ENCODE results near the gene LTA4H. TPM values are rescaled to one million over a fixed set of nuclear protein-coding genes. Genes with fewer than 3 reads are reported as not detected.

The LTA4H gene
- total RNA-seq, 2 experiments from 2014 or later: 50.7 to 52.1 TPM

- H3K9me3 Mint-ChIP-seq: no peaks in the 10 kb centered on the region
- no peak overlapping the region for H3K27ac Mint-ChIP-seq
- H3K27me3 Mint-ChIP-seq: no peaks in the 10 kb centered on the region
- CTCF ChIA-PET: no interaction called here
- POLR2A ChIA-PET: no interaction called here
- no peaks in the 10 kb centered on the region for H3K36me3 Mint-ChIP-seq (ENCODE audit: low read depth)
- H3K4me3 Mint-ChIP-seq: no peak overlapping the region
- no peak for DNase-seq
- H3K4me1 Mint-ChIP-seq: peaks cover 25% of the 10 kb centered on the region
Observed at GRCh38 chr12:96041181-96041580, 5.8 kb upstream of the LTA4H start.

DNA sequence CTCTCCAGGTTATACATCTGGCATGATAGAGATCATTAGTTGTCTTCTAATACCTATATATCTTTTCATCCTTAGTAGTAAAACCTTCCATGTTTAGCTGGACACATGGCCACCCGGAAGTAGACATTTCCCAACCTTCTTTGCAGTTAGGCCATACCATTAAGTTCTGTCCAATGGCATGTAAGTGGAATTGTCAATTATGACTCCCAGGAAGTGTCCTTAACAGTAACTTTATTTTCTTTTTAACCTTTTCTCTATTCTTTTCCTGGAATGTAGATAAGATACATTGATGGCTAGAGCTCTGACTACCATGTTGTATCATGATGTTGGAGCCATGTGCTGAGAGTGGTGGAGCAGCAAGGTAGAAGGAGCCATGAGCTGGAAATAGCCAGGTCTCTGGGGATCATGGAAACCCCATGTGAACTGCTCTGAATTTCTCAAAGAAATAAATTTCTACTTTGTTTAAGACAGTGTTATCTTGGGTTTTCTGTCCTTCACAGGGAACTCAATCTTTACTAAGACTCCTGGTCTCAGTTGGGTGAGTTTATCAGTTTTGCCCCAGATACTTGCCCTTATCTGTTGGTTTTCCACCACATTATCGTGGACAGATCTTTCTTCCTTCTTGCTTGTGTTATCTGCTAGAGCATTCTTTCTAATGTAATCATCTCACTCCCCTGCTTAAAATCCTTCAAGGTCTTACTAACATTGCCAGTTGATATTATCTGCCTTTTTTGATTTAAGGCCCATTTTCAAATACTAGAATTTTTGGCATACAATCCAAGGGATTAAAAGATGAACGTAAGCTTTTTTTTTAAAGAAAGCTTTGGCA is 5.1 kb upstream of the LTA4H start:
- H3K4me1 Mint-ChIP-seq: peaks cover 18% of the 10 kb centered on the region
- ChIA-PET CTCF (no interaction called here), POLR2A (no interaction called here)
- no peak overlapping the region for H3K27ac Mint-ChIP-seq
- no peak for DNase-seq
- no peaks in the 10 kb centered on the region for H3K9me3 Mint-ChIP-seq
- no peaks in the 10 kb centered on the region for H3K36me3 Mint-ChIP-seq (ENCODE audit: low read depth)
- no peak overlapping the region for H3K4me3 Mint-ChIP-seq
- no peaks in the 10 kb centered on the region for H3K27me3 Mint-ChIP-seq

- Mint-ChIP-seq H3K9me3 (no peaks in the 10 kb centered on the region), H3K27ac (no peak overlapping the region), H3K4me1 (peaks cover 10% of the 10 kb centered on the region), H3K4me3 (no peak overlapping the region), H3K36me3 (ENCODE audit: low read depth) (no peaks in the 10 kb centered on the region), H3K27me3 (no peaks in the 10 kb centered on the region)
- CTCF ChIA-PET: no interaction called here
- no peak for DNase-seq
- POLR2A ChIA-PET: no interaction called here
Observed at GRCh38 chr12:96039516-96039915, 4.1 kb upstream of the LTA4H start.

DNA sequence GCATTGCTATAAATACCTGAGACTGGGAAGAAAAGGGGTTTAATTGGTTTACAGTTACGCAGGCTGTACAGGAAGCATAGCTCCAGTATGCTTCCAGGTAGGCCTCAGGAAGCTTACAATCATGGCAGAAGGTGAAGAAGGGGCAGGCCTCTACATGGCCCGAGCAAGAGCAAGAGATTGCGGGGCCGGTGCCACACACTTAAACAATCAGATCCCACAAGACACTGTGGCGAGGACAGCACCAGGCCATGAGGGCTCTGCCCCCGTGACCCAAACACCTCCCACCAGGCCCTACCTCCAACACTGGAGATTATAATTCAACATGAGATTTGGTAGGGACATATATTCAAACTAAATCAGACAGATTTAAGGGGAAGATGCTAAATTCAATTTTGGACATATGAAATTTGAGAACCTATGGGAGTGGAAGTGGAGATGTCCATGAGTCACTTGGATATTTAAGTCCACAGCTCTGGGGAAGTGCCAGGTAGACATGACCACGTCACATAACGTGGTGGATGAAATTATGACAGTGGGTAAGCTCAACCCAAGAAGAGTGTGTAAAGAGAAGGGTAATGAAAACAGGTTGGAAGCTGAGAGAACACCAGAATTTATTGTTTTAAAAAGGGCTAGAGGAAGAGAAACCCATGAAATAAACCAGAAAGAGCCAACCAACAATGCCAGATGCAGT is 1.5 kb upstream of the LTA4H start:
- ChIA-PET POLR2A (interaction anchor here (1.5 to 1.7 kb wide), 2 partner anchors 11 to 363 kb away, joined by 7 to 15 read pairs; partner anchors contain the start of gene CDK17), CTCF (interaction anchor here (1.2 to 1.8 kb wide), 4 partner anchors 10 to 176 kb away, joined by 3 to 6 read pairs (median 5); no protein-coding TSS in a partner anchor)
- H3K9me3 Mint-ChIP-seq: no peaks in the 10 kb centered on the region
- no peak overlapping the region for H3K4me3 Mint-ChIP-seq
- H3K4me1 Mint-ChIP-seq: peaks cover 10% of the 10 kb centered on the region
- H3K36me3 Mint-ChIP-seq (ENCODE audit: low read depth): peaks cover 2% of the 10 kb centered on the region
- no peaks in the 10 kb centered on the region for H3K27me3 Mint-ChIP-seq
- DNase-seq: no peak
- no peak overlapping the region for H3K27ac Mint-ChIP-seq

DNA sequence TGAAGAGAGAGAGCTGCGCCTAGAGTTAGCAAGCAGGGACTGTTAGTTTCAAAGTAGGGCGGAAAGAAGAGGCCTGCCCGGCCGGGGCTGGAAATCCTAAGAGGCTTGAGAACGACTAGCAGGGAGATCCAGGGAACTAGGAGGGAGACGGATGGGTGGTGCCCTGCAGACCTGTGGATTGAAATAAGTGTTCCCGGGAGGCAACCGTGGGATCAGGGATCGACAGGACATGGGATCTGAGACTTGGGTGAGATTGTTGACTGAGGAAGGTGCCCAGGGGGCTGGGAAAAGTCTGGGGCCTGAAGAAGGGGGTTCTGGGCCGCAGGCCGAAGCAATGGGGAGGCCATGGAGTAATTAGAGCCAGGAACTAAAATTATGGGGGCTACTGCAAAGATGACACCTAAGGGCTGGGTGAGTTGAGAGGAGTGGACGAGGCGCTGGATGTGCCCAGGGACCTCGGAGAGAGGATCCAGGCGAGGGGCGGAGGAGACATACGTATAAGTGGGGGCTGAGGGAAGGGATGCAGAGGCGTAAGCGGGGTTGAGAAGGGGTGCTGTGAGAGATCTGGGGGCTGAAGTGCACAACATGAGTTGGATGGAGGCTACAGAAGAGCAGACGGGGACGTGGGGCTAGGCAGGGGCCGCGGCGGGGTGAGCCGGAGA is 635 bp downstream of the LTA4H start:
- Mint-ChIP-seq H3K27ac (no peak overlapping the region), H3K4me3 (no peak overlapping the region), H3K36me3 (ENCODE audit: low read depth) (peaks cover 10% of the 10 kb centered on the region), H3K27me3 (no peaks in the 10 kb centered on the region), H3K4me1 (peaks cover 14% of the 10 kb centered on the region), H3K9me3 (no peaks in the 10 kb centered on the region)
- ChIA-PET CTCF (interaction anchor here (1.3 to 1.8 kb wide), 3 partner anchors 32 to 482 kb away, joined by 4 to 6 read pairs (median 4); no protein-coding TSS in a partner anchor), POLR2A (interaction anchor here (1.0 to 1.7 kb wide), 4 partner anchors 15 to 365 kb away, joined by 3 to 15 read pairs (median 4); partner anchors contain the start of gene CDK17)
- peak; percentile 25 for DNase-seq

DNA sequence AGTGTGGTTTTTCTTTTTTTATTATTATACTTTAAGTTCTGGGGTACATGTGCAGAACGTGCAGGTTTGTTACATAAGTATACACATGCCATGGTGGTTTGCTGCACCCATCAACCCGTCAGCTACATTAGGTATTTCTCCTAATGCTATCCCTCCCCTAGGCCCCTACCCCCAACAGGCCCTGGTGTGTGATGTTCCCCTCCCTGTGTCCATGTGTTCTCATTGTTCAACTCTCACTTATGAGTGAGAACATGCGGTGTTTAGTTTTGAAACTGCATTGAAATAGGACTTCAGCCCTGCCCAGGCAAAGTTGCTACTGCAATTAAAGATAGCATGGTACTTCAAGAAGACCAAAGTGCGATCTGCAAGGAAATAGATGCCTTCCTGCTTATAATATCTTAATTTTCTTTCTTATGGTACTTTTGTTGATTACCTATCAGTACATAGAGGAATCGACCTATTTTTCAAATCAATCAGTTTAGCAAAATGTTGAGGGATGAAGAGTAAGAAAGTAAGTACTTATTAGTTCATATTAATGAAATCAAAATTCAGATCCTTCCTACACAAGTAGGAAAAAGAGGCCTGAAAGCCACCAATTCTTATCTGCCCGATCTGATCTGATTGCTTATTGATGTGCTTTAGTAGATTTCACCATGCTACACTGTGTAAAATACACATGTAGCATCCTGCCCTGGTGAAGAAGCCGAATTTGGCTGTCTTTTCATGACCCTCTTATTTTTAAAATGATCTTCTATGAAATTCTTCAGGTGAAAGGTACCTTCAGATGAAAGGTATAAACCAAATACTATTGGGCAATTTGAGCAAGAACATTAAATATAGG is 1.6 kb downstream of the LTA4H start:
- ChIA-PET POLR2A (no interaction called here), CTCF (interaction anchor here (1.2 to 1.3 kb wide), 2 partner anchors 35 to 181 kb away, joined by 3 to 5 read pairs; no protein-coding TSS in a partner anchor)
- Mint-ChIP-seq H3K36me3 (ENCODE audit: low read depth) (peaks cover 11% of the 10 kb centered on the region), H3K4me1 (peaks cover 18% of the 10 kb centered on the region), H3K27me3 (no peaks in the 10 kb centered on the region), H3K9me3 (no peaks in the 10 kb centered on the region), H3K27ac (no peak overlapping the region), H3K4me3 (peak overlapping the region; percentile 9)
- DNase-seq: no peak

- ChIA-PET POLR2A (no interaction called here), CTCF (no interaction called here)
- Mint-ChIP-seq H3K27me3 (no peaks in the 10 kb centered on the region), H3K36me3 (ENCODE audit: low read depth) (peaks cover 25% of the 10 kb centered on the region), H3K27ac (no peak overlapping the region), H3K4me3 (no peak overlapping the region), H3K4me1 (peaks cover 18% of the 10 kb centered on the region), H3K9me3 (no peaks in the 10 kb centered on the region)
- no peak for DNase-seq
Observed at GRCh38 chr12:96029826-96030225, 5.6 kb downstream of the LTA4H start.

GRCh38 chr12:96028538-96028937 is 6.8 kb downstream of the LTA4H start:
- H3K36me3 Mint-ChIP-seq (ENCODE audit: low read depth): peaks cover 30% of the 10 kb centered on the region
- DNase-seq: no peak
- CTCF ChIA-PET: no interaction called here

DNA sequence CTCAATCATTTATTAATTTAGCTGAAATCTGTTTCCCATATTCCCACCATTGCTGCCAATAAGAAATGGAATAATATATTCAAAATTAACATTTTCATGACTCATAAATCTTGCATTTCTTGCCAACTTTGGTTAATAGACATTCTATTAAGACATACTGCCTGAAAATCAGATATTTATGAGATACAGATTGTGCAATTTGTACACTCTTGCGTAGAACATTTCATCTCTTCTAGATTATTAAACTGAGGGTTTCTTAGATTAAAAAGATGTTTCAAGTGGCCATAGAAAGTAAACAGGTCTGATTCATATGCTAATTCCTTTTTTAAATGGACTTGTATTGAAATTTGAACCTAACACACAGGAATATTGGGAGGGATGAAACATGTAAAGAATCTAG is 9.1 kb downstream of the LTA4H start:
- POLR2A ChIA-PET: no interaction called here
- Mint-ChIP-seq H3K27ac (no peak overlapping the region), H3K36me3 (ENCODE audit: low read depth) (peaks cover 34% of the 10 kb centered on the region)

More at GRCh38 chr12:96028538-96028937, 6.8 kb downstream of the LTA4H start:
- Mint-ChIP-seq H3K9me3 (no peaks in the 10 kb centered on the region), H3K4me3 (no peak overlapping the region), H3K27me3 (no peaks in the 10 kb centered on the region), H3K27ac (no peak overlapping the region), H3K4me1 (peaks cover 18% of the 10 kb centered on the region)
- POLR2A ChIA-PET: no interaction called here

DNA sequence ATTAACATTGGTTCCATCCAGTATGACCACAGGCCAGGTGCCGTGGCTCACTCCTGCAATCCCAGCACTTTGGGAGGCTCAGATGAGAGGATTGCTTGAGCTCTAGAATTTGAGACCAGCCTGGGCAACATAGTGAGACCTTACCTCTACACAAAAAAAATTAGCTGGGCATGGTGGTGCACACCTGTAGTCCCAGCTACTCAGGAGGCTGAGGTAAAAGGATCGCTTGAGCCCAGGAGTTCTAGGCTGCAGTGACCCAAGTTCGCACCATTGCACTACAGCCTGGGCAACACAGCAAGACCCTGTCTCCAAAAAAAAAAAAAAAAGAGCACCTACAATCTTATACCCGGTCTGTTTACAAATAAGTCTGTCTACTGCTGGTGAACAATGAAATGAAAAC is 9.9 kb downstream of the LTA4H start:
- peaks cover 10% of the 10 kb centered on the region for H3K4me1 Mint-ChIP-seq
- no peaks in the 10 kb centered on the region for H3K9me3 Mint-ChIP-seq
- no peak for DNase-seq
- H3K36me3 Mint-ChIP-seq (ENCODE audit: low read depth): peaks cover 37% of the 10 kb centered on the region
- POLR2A ChIA-PET: no interaction called here
- no peaks in the 10 kb centered on the region for H3K27me3 Mint-ChIP-seq
- no peak overlapping the region for H3K4me3 Mint-ChIP-seq
- CTCF ChIA-PET: interaction anchor here (1.3 kb wide), 1 partner anchor 27 kb away, joined by 4 read pairs; no protein-coding TSS in a partner anchor
- no peak overlapping the region for H3K27ac Mint-ChIP-seq

More for the DNA sequence above, 9.1 kb downstream of the LTA4H start:
- Mint-ChIP-seq H3K27me3 (no peaks in the 10 kb centered on the region), H3K9me3 (no peaks in the 10 kb centered on the region), H3K4me1 (peaks cover 10% of the 10 kb centered on the region), H3K4me3 (no peak overlapping the region)
- CTCF ChIA-PET: interaction anchor here (1.3 kb wide), 1 partner anchor 27 kb away, joined by 4 read pairs; no protein-coding TSS in a partner anchor
- no peak for DNase-seq

DNA sequence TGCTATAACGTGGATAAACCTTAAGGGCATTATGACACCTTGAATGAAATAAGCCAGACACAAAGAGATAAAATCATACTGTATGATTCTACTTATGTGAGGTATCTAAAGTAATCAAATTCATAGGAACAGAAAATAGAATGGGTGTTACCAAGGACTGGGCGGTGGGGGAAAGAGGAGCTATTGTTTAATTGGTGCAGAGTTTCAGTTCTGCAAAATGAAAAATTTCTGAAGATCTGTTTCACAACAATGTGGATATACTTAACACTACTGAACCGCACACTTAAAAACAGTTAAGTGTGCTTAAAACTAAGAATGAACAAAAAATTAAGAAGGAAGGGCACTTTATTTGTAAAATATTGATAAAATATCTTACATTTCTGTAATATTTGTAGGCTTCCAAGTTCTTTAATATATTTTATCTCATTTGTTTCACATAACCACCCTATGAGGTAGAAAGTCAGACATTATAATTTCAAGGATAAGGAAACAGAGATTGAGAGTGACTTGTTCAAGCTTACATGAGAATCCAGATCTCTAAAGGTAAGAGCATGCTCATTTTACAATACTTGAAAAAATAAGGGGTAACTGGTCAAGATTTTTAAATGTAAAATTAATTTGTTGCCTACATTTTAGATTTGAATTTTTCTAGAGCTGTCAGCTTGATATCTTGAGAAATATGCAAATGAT is 14.9 kb downstream of the LTA4H start:
- no peaks in the 10 kb centered on the region for H3K4me1 Mint-ChIP-seq
- no peak for DNase-seq
- CTCF ChIA-PET: interaction anchor here (2.0 to 2.8 kb wide), 2 partner anchors 22 to 195 kb away, joined by 9 to 13 read pairs; no protein-coding TSS in a partner anchor
- H3K27ac Mint-ChIP-seq: no peak overlapping the region
- no peaks in the 10 kb centered on the region for H3K27me3 Mint-ChIP-seq
- POLR2A ChIA-PET: interaction anchor here (1.6 kb wide), 1 partner anchor 15 kb away, joined by 4 read pairs; the partner anchor contains the start of gene LTA4H
- H3K9me3 Mint-ChIP-seq: no peaks in the 10 kb centered on the region
- H3K4me3 Mint-ChIP-seq: no peak overlapping the region
- H3K36me3 Mint-ChIP-seq (ENCODE audit: low read depth): peaks cover 39% of the 10 kb centered on the region

- H3K4me1 Mint-ChIP-seq: no peaks in the 10 kb centered on the region
- POLR2A ChIA-PET: no interaction called here
- H3K4me3 Mint-ChIP-seq: no peak overlapping the region
- no peak for DNase-seq
- H3K36me3 Mint-ChIP-seq (ENCODE audit: low read depth): peaks cover 48% of the 10 kb centered on the region
- H3K27me3 Mint-ChIP-seq: no peaks in the 10 kb centered on the region
- CTCF ChIA-PET: no interaction called here
- H3K9me3 Mint-ChIP-seq: no peaks in the 10 kb centered on the region
- H3K27ac Mint-ChIP-seq: no peak overlapping the region
Observed at GRCh38 chr12:96015672-96016071, 19.7 kb downstream of the LTA4H start.

All from activated CD4-positive, alpha-beta memory T cell treated with anti-CD3 and anti-CD28 coated beads, Interleukin-2, amount 10 ng/mL, durations not matched to agents 7 days and 5 days (primary cell).